Activated CD4-positive, CD25-positive, alpha-beta regulatory T cell (primary cell): ENCODE data around the gene NR2F2.

Source experiments
- DNase-seq, 4 experiments: peaks; one replicate each; lab custom pipeline; 2025; lab: John Stamatoyannopoulos, UW

Gene NR2F2

GRCh38 chr15:96332637-96333121 lies 2.2 kb downstream of the NR2F2 start:
- no peak for DNase-seq

GRCh38 chr15:96333131-96334016 lies 2.9 kb downstream of the NR2F2 start:
- no peak for DNase-seq

GRCh38 chr15:96334017-96334704 lies 3.7 kb downstream of the NR2F2 start:
- DNase-seq = no peak

- no peak for DNase-seq
Measured at GRCh38 chr15:96334705-96335410, 4.4 kb downstream of the NR2F2 start.

- DNase-seq = no peak
Measured at GRCh38 chr15:96335411-96336024, 5.0 kb downstream of the NR2F2 start.

- no peak for DNase-seq
Measured at GRCh38 chr15:96336108-96336595, 5.7 kb downstream of the NR2F2 start.

GRCh38 chr15:96336596-96337364 lies 6.3 kb downstream of the NR2F2 start:
- no peak for DNase-seq

- DNase-seq = no peak
Measured at GRCh38 chr15:96337365-96338023, 7.0 kb downstream of the NR2F2 start.

GRCh38 chr15:96338074-96338765 lies 7.7 kb downstream of the NR2F2 start:
- DNase-seq = no peak

GRCh38 chr15:96338766-96339618 lies 8.5 kb downstream of the NR2F2 start:
- DNase-seq = no peak

- DNase-seq = no peak
Measured at GRCh38 chr15:96339619-96340347, 9.3 kb downstream of the NR2F2 start.

GRCh38 chr15:96340348-96340597 lies 9.8 kb downstream of the NR2F2 start:
- DNase-seq = no peak

- no peak for DNase-seq
Measured at GRCh38 chr15:96340598-96341512, 10.4 kb downstream of the NR2F2 start.

GRCh38 chr15:96341513-96342405 lies 11.3 kb downstream of the NR2F2 start:
- no peak for DNase-seq

GRCh38 chr15:96342406-96343112 lies 12.1 kb downstream of the NR2F2 start:
- no peak for DNase-seq
